ENCODE measurements around the gene NOP9. TPM values are rescaled to one million over a fixed set of nuclear protein-coding genes. Genes with fewer than 3 reads are reported as not detected.

The NOP9 gene
- polyA plus RNA-seq, 3 donors: 6.8 to 11.6 (median 11.0) TPM

GRCh38 chr14:24297190-24297964 lies 2.3 kb upstream of the NOP9 start:
- no peak overlapping the region for H3K27ac ChIP-seq (ENCODE audit: low read depth, low read length)
- 32 to 48% (median 42%) methylated on average over 5 of the region's 5 CpGs for WGBS, 3 donors

- WGBS, 3 donors: 32 to 41% (median 41%) methylated on average over 7 of the region's 7 CpGs
Measured at GRCh38 chr14:24298892-24299254, 777 bp upstream of the NOP9 start.

GRCh38 chr14:24300326-24300980 lies 803 bp downstream of the NOP9 start:
- peak overlapping the region; percentile 31 for H3K27ac ChIP-seq (ENCODE audit: low read depth, low read length)
- WGBS, 3 donors: 25 to 33% (median 32%) methylated on average over 16 of the region's 16 CpGs

More at GRCh38 chr14:24298892-24299254, 777 bp upstream of the NOP9 start:
- no peak overlapping the region for H3K27ac ChIP-seq (ENCODE audit: low read depth, low read length)

- 95 to 99% (median 96%) methylated on average over 11 of the region's 11 CpGs for whole genome bisulfite sequencing, 3 donors
Measured at GRCh38 chr14:24304019-24304387, 4.4 kb downstream of the NOP9 start.

GRCh38 chr14:24307156-24307574 lies 7.5 kb downstream of the NOP9 start:
- 73 to 86% (median 83%) methylated on average over 11 of the region's 11 CpGs for WGBS, 3 donors
- no peak overlapping the region for H3K27ac ChIP-seq (ENCODE audit: low read depth, low read length)

More at GRCh38 chr14:24304019-24304387, 4.4 kb downstream of the NOP9 start:
- H3K27ac ChIP-seq (ENCODE audit: low read depth, low read length): no peak overlapping the region

- H3K27ac ChIP-seq (ENCODE audit: low read depth, low read length): no peak within 1 kb of the TSS
- 41 to 60% (median 60%) methylated on average over 6 of the region's 6 CpGs for WGBS, 3 donors
Measured at GRCh38 chr14:24307575-24308341, 8.1 kb downstream of the NOP9 start, which contains the start of gene CIDEB. CIDEB (minus strand) TSS chr14:24307977; CDS start chr14:24307858, 119 bp downstream.

- no peak overlapping the region for H3K27ac ChIP-seq (ENCODE audit: low read depth, low read length)
- WGBS, 3 donors: 77 to 82% (median 80%) methylated on average over 7 of the region's 7 CpGs
Measured at GRCh38 chr14:24308342-24309124, 8.9 kb downstream of the NOP9 start.

- WGBS, 3 donors: 69 to 84% (median 73%) methylated on average over 5 of the region's 5 CpGs
- no peak within 1 kb of the TSS for H3K27ac ChIP-seq (ENCODE audit: low read depth, low read length)
Measured at GRCh38 chr14:24309538-24310264, 10.1 kb downstream of the NOP9 start, which contains the start of gene LTB4R2. LTB4R2 (plus strand) TSS chr14:24310140; CDS start chr14:24310665, 525 bp downstream.

- H3K27ac ChIP-seq (ENCODE audit: low read depth, low read length): no peak overlapping the region
- 18 to 26% (median 20%) methylated on average over 5 of the region's 5 CpGs for WGBS, 3 donors
Measured at GRCh38 chr14:24310265-24310645, 10.6 kb downstream of the NOP9 start.

GRCh38 chr14:24310646-24311604 lies 11.3 kb downstream of the NOP9 start, which contains the start of gene LTB4R:
LTB4R (plus strand) TSS chr14:24311502; CDS start chr14:24315652, 4,150 bp downstream.
- 2 to 15% (median 5%) methylated on average over 90 to 99 of the region's 99 CpGs for WGBS, 3 donors
- peak within 1 kb of the TSS; percentile 52 for H3K27ac ChIP-seq (ENCODE audit: low read depth, low read length)

- WGBS, 3 donors: 67 to 83% (median 75%) methylated on average over 1 of the region's 1 CpG
- peak overlapping the region; percentile 52 for H3K27ac ChIP-seq (ENCODE audit: low read depth, low read length)
Measured at GRCh38 chr14:24311837-24312615, 12.4 kb downstream of the NOP9 start.

- WGBS, 3 donors: 34 to 70% (median 42%) methylated on average over 9 of the region's 9 CpGs
Measured at GRCh38 chr14:24312736-24313507, 13.3 kb downstream of the NOP9 start.

GRCh38 chr14:24313913-24314312 lies 14.3 kb downstream of the NOP9 start:
- no peak overlapping the region for H3K27ac ChIP-seq (ENCODE audit: low read depth, low read length)
- WGBS, 3 donors: 52 to 76% (median 60%) methylated on average over 2 of the region's 2 CpGs

More at GRCh38 chr14:24312736-24313507, 13.3 kb downstream of the NOP9 start:
- peak overlapping the region; percentile 31 for H3K27ac ChIP-seq (ENCODE audit: low read depth, low read length)

- WGBS, 3 donors: 57 to 76% (median 65%) methylated on average over 5 of the region's 5 CpGs
Measured at GRCh38 chr14:24314377-24315193, 14.9 kb downstream of the NOP9 start.

More at GRCh38 chr14:24314377-24315193, 14.9 kb downstream of the NOP9 start:
- no peak overlapping the region for H3K27ac ChIP-seq (ENCODE audit: low read depth, low read length)

Data from adipose tissue (tissue), 3 donors.